Subcutaneous abdominal adipose tissue (tissue), 5 donors: Measurements from ENCODE around the gene XYLB.
"Not testable (repeated sequence)": the region's sequence is repeated elsewhere in the genome, so short reads cannot be mapped to it uniquely, and the experiment has no call there.

Experiments
- H3K27ac ChIP-seq: one replicate; pipeline ENCODE4 v1.7.0; 2013; ENCODE audit warnings: low read depth, mild to moderate bottlenecking, inconsistent platforms, low read length, moderate library complexity
- H3K27me3 ChIP-seq, 5 donors: one replicate each; pipeline ENCODE4 v1.7.0; 2013; ENCODE audit warnings: low read length in 5 of 5, inconsistent platforms in 1 of 5; ENCODE audit not compliant: control insufficient read depth in 5 of 5, insufficient read depth in 4 of 5
- H3K36me3 ChIP-seq, 5 donors: one replicate each; pipeline ENCODE4 v1.7.0; 2013; ENCODE audit warnings: low read length in 5 of 5; ENCODE audit not compliant: control insufficient read depth in 5 of 5, insufficient read depth in 5 of 5
- H3K4me1 ChIP-seq, 5 donors: one replicate each; pipeline ENCODE4 v1.7.0; 2013; ENCODE audit warnings: low read length in 5 of 5, mild to moderate bottlenecking in 3 of 5, moderate library complexity in 1 of 5; ENCODE audit not compliant: control insufficient read depth in 5 of 5, insufficient read depth in 5 of 5
- H3K4me3 ChIP-seq, 5 donors: one replicate each; pipeline ENCODE4 v1.7.0; 2013; ENCODE audit warnings: low read length in 5 of 5, low read depth in 1 of 5
- H3K9ac ChIP-seq, 5 donors: one replicate each; pipeline ENCODE4 v1.7.0; 2013; ENCODE audit warnings: low read length in 5 of 5, mild to moderate bottlenecking in 4 of 5, moderate library complexity in 3 of 5
- H3K9me3 ChIP-seq, 5 donors: one replicate each; pipeline ENCODE4 v1.7.0; 2013; ENCODE audit warnings: low read length in 5 of 5; ENCODE audit not compliant: control insufficient read depth in 5 of 5
- donor health status: healthy.
- donor health status: healthy.
- donor health status: healthy.
- donor health status: healthy.
- donor health status: healthy.

Gene XYLB

GRCh38 chr3:38387862-38388261 is 41.3 kb downstream of the XYLB start:
- Histone ChIP-seq H3K9me3 (peaks cover 0 to 15% (median 6%) of the 10 kb centered on the region in 5 donors), H3K4me3 (no peak overlapping the region), H3K4me1 (no peaks in the 10 kb centered on the region), H3K9ac (no peak overlapping the region), H3K27me3 (no peaks in the 10 kb centered on the region), H3K36me3 (peaks cover 7 to 25% (median 9%) of the 10 kb centered on the region in 5 donors), H3K27ac (no peak overlapping the region)

- Histone ChIP-seq H3K27ac (no peak overlapping the region), H3K36me3 (peaks cover 3 to 27% (median 17%) of the 10 kb centered on the region in 5 donors), H3K4me3 (no peak overlapping the region), H3K4me1 (no peaks in the 10 kb centered on the region), H3K9ac (no peak overlapping the region), H3K9me3 (no peaks in the 10 kb centered on the region), H3K27me3 (no peaks in the 10 kb centered on the region)
Observed at GRCh38 chr3:38392604-38393163, 46.1 kb downstream of the XYLB start.

- no peaks in the 10 kb centered on the region for H3K9me3 ChIP-seq
- H3K9ac ChIP-seq: no peak overlapping the region
- no peaks in the 10 kb centered on the region for H3K27me3 ChIP-seq
- no peak overlapping the region for H3K4me3 ChIP-seq
- no peak overlapping the region for H3K27ac ChIP-seq
- H3K4me1 ChIP-seq: no peaks in the 10 kb centered on the region
- peaks cover 6 to 44% (median 27%) of the 10 kb centered on the region in 5 donors for H3K36me3 ChIP-seq
Observed at GRCh38 chr3:38396239-38396638, 49.7 kb downstream of the XYLB start.

GRCh38 chr3:38396861-38397260 is 50.3 kb downstream of the XYLB start:
- Histone ChIP-seq H3K36me3 (peaks cover 6 to 51% (median 33%) of the 10 kb centered on the region in 5 donors), H3K9ac (no peak overlapping the region), H3K4me1 (no peaks in the 10 kb centered on the region), H3K27me3 (no peaks in the 10 kb centered on the region), H3K4me3 (no peak overlapping the region), H3K27ac (no peak overlapping the region), H3K9me3 (no peaks in the 10 kb centered on the region)

- Histone ChIP-seq H3K9me3 (no peaks in the 10 kb centered on the region), H3K4me1 (no peaks in the 10 kb centered on the region), H3K27ac (no peak overlapping the region), H3K36me3 (peaks cover 10 to 55% (median 38%) of the 10 kb centered on the region in 5 donors), H3K4me3 (no peak overlapping the region), H3K27me3 (no peaks in the 10 kb centered on the region), H3K9ac (no peak overlapping the region)
Observed at GRCh38 chr3:38397320-38397719, 50.7 kb downstream of the XYLB start.

- Histone ChIP-seq H3K27me3 (no peaks in the 10 kb centered on the region), H3K9me3 (no peaks in the 10 kb centered on the region), H3K36me3 (peaks cover 10 to 40% (median 33%) of the 10 kb centered on the region in 5 donors), H3K4me1 (peaks cover 0 to 4% (median 0%) of the 10 kb centered on the region in 5 donors), H3K27ac (no peak overlapping the region), H3K4me3 (no peak overlapping the region), H3K9ac (no peak overlapping the region)
Observed at GRCh38 chr3:38401246-38401962, 54.8 kb downstream of the XYLB start.

- H3K27me3 ChIP-seq: no peaks in the 10 kb centered on the region
- no peaks in the 10 kb centered on the region for H3K9me3 ChIP-seq
- peaks cover 0 to 4% (median 0%) of the 10 kb centered on the region in 5 donors for H3K4me1 ChIP-seq
- H3K27ac ChIP-seq: no peak overlapping the region
- no peak overlapping the region for H3K9ac ChIP-seq
- no peak overlapping the region for H3K4me3 ChIP-seq
- peaks cover 10 to 32% (median 24%) of the 10 kb centered on the region in 5 donors for H3K36me3 ChIP-seq
Observed at GRCh38 chr3:38404286-38404685, 57.7 kb downstream of the XYLB start.

- no peaks in the 10 kb centered on the region for H3K27me3 ChIP-seq
- H3K9me3 ChIP-seq: no peaks in the 10 kb centered on the region
- H3K4me1 ChIP-seq: no peaks in the 10 kb centered on the region
- peaks cover 0 to 2% (median 0%) of the 10 kb centered on the region in 5 donors for H3K36me3 ChIP-seq
- no peak overlapping the region for H3K4me3 ChIP-seq
- H3K9ac ChIP-seq: no peak overlapping the region
- no peak overlapping the region for H3K27ac ChIP-seq
Observed at GRCh38 chr3:38411591-38411990, 65.0 kb downstream of the XYLB start.

- not testable (repeated sequence) for H3K9ac ChIP-seq, H3K27me3 ChIP-seq, H3K36me3 ChIP-seq, H3K27ac ChIP-seq, H3K4me1 ChIP-seq, H3K9me3 ChIP-seq, H3K4me3 ChIP-seq
Observed at GRCh38 chr3:38420758-38421157, 74.2 kb downstream of the XYLB start.

- H3K9me3 ChIP-seq: no peaks in the 10 kb centered on the region
- H3K4me1 ChIP-seq: no peaks in the 10 kb centered on the region
- H3K9ac ChIP-seq: no peak overlapping the region
- no peak overlapping the region for H3K4me3 ChIP-seq
- H3K27me3 ChIP-seq: no peaks in the 10 kb centered on the region
- H3K36me3 ChIP-seq: no peaks in the 10 kb centered on the region
- no peak overlapping the region for H3K27ac ChIP-seq
Observed at GRCh38 chr3:38421679-38422336, 75.2 kb downstream of the XYLB start.
